Endothelial cell of umbilical vein (primary cell): ENCODE data around the gene SUGCT.

Experiments
- EZH2 ChIP-seq: IDR thresholded peaks from 2 replicates; pipeline ENCODE4 v1.6.1; 2012; ENCODE audit warnings: borderline replicate concordance, low read depth, mild to moderate bottlenecking, moderate library complexity, low read length, inconsistent platforms; ENCODE audit not compliant: severe bottlenecking
- JUN ChIP-seq: IDR thresholded peaks from 2 replicates; pipeline ENCODE4 v1.6.1; 2011; ENCODE audit warnings: borderline replicate concordance, low read depth; ENCODE audit not compliant: insufficient read length, insufficient read depth
- POLR2A ChIP-seq: IDR thresholded peaks from 2 replicates; pipeline ENCODE4 v1.6.1; 2012; ENCODE audit warnings: low read depth, mild to moderate bottlenecking, control low read depth, low read length
- POLR2AphosphoS5 ChIP-seq: IDR thresholded peaks from 2 replicates; pipeline ENCODE4 v1.6.1; 2012; ENCODE audit warnings: low read depth, mild to moderate bottlenecking, control low read depth, low read length, moderate library complexity; ENCODE audit not compliant: insufficient read depth
- TF ChIP-seq, protein P1 (sequence below): IDR thresholded peaks from 2 replicates; pipeline ENCODE4 v1.6.1; 2011; ENCODE audit not compliant: insufficient read depth, insufficient read length
- TF ChIP-seq, protein P2 (sequence below), 2 donors: IDR thresholded peaks; 1 replicate in 1 of 2; 2 replicates in 1 of 2; pipeline ENCODE4 v1.5.1; 2011; ENCODE audit warnings: low read length in 2 of 2, mild to moderate bottlenecking in 2 of 2, moderate library complexity in 2 of 2, control low read depth in 1 of 2, inconsistent platforms in 1 of 2, low read depth in 1 of 2; ENCODE audit not compliant: insufficient read depth in 1 of 2; ENCODE audit errors: extremely low read depth in 1 of 2

- TF ChIP-seq, protein P1, sequence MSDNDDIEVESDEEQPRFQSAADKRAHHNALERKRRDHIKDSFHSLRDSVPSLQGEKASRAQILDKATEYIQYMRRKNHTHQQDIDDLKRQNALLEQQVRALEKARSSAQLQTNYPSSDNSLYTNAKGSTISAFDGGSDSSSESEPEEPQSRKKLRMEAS = peak; percentile 89
- TF ChIP-seq POLR2A (no peak), JUN (peak; percentile 89), POLR2AphosphoS5 (peak; percentile 84), EZH2 (no peak)
- TF ChIP-seq, protein P2, sequence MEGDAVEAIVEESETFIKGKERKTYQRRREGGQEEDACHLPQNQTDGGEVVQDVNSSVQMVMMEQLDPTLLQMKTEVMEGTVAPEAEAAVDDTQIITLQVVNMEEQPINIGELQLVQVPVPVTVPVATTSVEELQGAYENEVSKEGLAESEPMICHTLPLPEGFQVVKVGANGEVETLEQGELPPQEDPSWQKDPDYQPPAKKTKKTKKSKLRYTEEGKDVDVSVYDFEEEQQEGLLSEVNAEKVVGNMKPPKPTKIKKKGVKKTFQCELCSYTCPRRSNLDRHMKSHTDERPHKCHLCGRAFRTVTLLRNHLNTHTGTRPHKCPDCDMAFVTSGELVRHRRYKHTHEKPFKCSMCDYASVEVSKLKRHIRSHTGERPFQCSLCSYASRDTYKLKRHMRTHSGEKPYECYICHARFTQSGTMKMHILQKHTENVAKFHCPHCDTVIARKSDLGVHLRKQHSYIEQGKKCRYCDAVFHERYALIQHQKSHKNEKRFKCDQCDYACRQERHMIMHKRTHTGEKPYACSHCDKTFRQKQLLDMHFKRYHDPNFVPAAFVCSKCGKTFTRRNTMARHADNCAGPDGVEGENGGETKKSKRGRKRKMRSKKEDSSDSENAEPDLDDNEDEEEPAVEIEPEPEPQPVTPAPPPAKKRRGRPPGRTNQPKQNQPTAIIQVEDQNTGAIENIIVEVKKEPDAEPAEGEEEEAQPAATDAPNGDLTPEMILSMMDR (IDR thresholded peaks at IDR 0.05; ENCODE audit: extremely low read depth in 1 of 2, insufficient read depth in 1 of 2, low read depth in 1 of 2, low read length in 2 of 2) = no peak
Observed at GRCh38 chr7:40299097-40299496, 164.3 kb downstream of the SUGCT start.
